ENCODE measurements around the gene LRP3. TPM values are rescaled to one million over a fixed set of nuclear protein-coding genes. Genes with fewer than 3 reads are reported as not detected.

LRP3 gene
- total and polyA plus RNA-seq, 2 of the 13 experiments (the other 11 are each of a cell fraction or from before 2014, with no cell fraction given) = 17.6 to 51.6 TPM

GRCh38 chr19:33247441-33247819 is 53.3 kb downstream of the LRP3 start (continued):
- TF ChIP-seq ZNF589 (CRISPR knock-in tag; conservative IDR thresholded peaks at IDR 0.05) (no peak), POLR2AphosphoS5 (IDR thresholded peaks at IDR 0.05; ENCODE audit: low read depth, low read length) (no peak), EEA1 (CRISPR knock-in tag; IDR thresholded peaks at IDR 0.05; ENCODE audit: borderline replicate concordance) (no peak), HNRNPL (IDR thresholded peaks at IDR 0.05; ENCODE audit: low read depth, low read length) (peak; percentile 80), ZNF577 (CRISPR knock-in tag; IDR thresholded peaks at IDR 0.05; ENCODE audit: borderline replicate concordance, low read depth) (no peak), ZNF607 (CRISPR knock-in tag; IDR thresholded peaks at IDR 0.05; ENCODE audit: borderline replicate concordance) (no peak), ZNF280D (CRISPR knock-in tag; IDR thresholded peaks at IDR 0.05) (no peak), GRHL1 (CRISPR knock-in tag; conservative IDR thresholded peaks at IDR 0.05) (no peak), SIN3B (IDR thresholded peaks at IDR 0.05; ENCODE audit: low read length) (no peak), SIX1 (CRISPR knock-in tag; IDR thresholded peaks at IDR 0.05; ENCODE audit: borderline replicate concordance) (no peak), PLSCR1 (CRISPR knock-in tag; IDR thresholded peaks at IDR 0.05; ENCODE audit: borderline replicate concordance) (no peak), ZFP91 (CRISPR knock-in tag; IDR thresholded peaks at IDR 0.05; ENCODE audit: borderline replicate concordance) (peak; percentile 46), TRIM24 (CRISPR knock-in tag; IDR thresholded peaks at IDR 0.05) (no peak; the same call in 1 of the 2 replicates), NCOA1 (CRISPR knock-in tag; IDR thresholded peaks at IDR 0.05) (no peak), ZNF296 (CRISPR knock-in tag; conservative IDR thresholded peaks at IDR 0.05) (peak; percentile 86; the same call in 1 of the 2 replicates), ARID5B (CRISPR knock-in tag; IDR thresholded peaks at IDR 0.05) (no peak), CHD2 (IDR thresholded peaks at IDR 0.05; ENCODE audit: low read depth, low read length) (peak; percentile 18; the same call in 1 of the 2 replicates)
